WTC11 (cell line): ENCODE measurements around the gene EHD4. TPM values are rescaled to one million over a fixed set of nuclear protein-coding genes. Genes with fewer than 3 reads are reported as not detected.

Experiments used
- ATAC-seq: fragments of 200-7000 bp; cut with Tn5 transposase; 2 replicates; pipeline ENCODE4 v1.10.0; 2021; ENCODE audit warnings: mild to moderate bottlenecking, moderate library complexity
- CTCF ChIA-PET: fragments of 300-600 bp; sonication (Branson Sonifier 250); formaldehyde crosslinking; loops from one replicate; lab custom pipeline; 2021; ENCODE audit warnings: antibody characterized with exemption; lab: Charles Lee
- POLR2A ChIA-PET: fragments of 350-600 bp; sonication (Branson Sonifier 250); formaldehyde crosslinking; loops from one replicate; lab custom pipeline; 2021; ENCODE audit warnings: antibody characterized with exemption; lab: Charles Lee
- DNase-seq: peaks from one replicate; pipeline ENCODE4 v3.0.0; 2021; ENCODE audit warnings: low spot score
- H3K27ac Mint-ChIP-seq: 2 replicates; pipeline ENCODE4 v1.8.0; 2021; ENCODE audit warnings: mixed read lengths
- H3K27me3 Mint-ChIP-seq: 2 replicates; pipeline ENCODE4 v1.8.0; 2021; ENCODE audit warnings: low read depth, mild to moderate bottlenecking, moderate library complexity, mixed read lengths
- H3K36me3 Mint-ChIP-seq: 2 replicates; pipeline ENCODE4 v1.8.0; 2021; ENCODE audit warnings: mixed read lengths
- H3K4me1 Mint-ChIP-seq: 2 replicates; pipeline ENCODE4 v1.8.0; 2022; ENCODE audit warnings: mixed read lengths
- H3K4me3 Mint-ChIP-seq: 2 replicates; pipeline ENCODE4 v1.8.0; 2021; ENCODE audit warnings: mild to moderate bottlenecking, moderate library complexity, mixed read lengths
- H3K9me3 Mint-ChIP-seq: 2 replicates; pipeline ENCODE4 v1.8.0; 2021; ENCODE audit warnings: mixed read lengths
- CBFB ChIP-seq: sonication (generic); formaldehyde crosslinking; IDR thresholded peaks from 2 replicates; pipeline ENCODE4 v1.8.1; 2022; ENCODE audit warnings: mild to moderate bottlenecking, low read depth, missing genetic modification reagents
- ESRRA ChIP-seq: sonication (generic); formaldehyde crosslinking; IDR thresholded peaks from 2 replicates; pipeline ENCODE4 v1.8.1; 2022; ENCODE audit warnings: mild to moderate bottlenecking, missing genetic modification reagents, borderline replicate concordance
- FOXK1 ChIP-seq: sonication (generic); formaldehyde crosslinking; IDR thresholded peaks from 2 replicates; pipeline ENCODE4 v1.8.0; 2022; ENCODE audit warnings: mild to moderate bottlenecking, moderate library complexity, missing genetic modification reagents
- FOXP1 ChIP-seq: sonication (generic); formaldehyde crosslinking; IDR thresholded peaks from 2 replicates; pipeline ENCODE4 v1.8.0; 2022; ENCODE audit warnings: missing genetic modification reagents, mild to moderate bottlenecking, moderate library complexity, borderline replicate concordance
- JUN ChIP-seq: sonication (generic); formaldehyde crosslinking; IDR thresholded peaks from 2 replicates; pipeline ENCODE4 v1.8.0; 2023; ENCODE audit warnings: mild to moderate bottlenecking, missing genetic modification reagents
- KAT7 ChIP-seq: sonication (generic); formaldehyde crosslinking; IDR thresholded peaks from 2 replicates; pipeline ENCODE4 v1.8.1; 2023; ENCODE audit warnings: missing genetic modification reagents, mild to moderate bottlenecking, borderline replicate concordance
- NFE2L1 ChIP-seq: sonication (generic); formaldehyde crosslinking; IDR thresholded peaks from 2 replicates; pipeline ENCODE4 v1.8.1; 2023; ENCODE audit warnings: missing genetic modification reagents
- NR1H2 ChIP-seq: sonication (generic); formaldehyde crosslinking; IDR thresholded peaks from 2 replicates; pipeline ENCODE4 v1.9.0; 2021; ENCODE audit warnings: mild to moderate bottlenecking, moderate library complexity, missing genetic modification reagents
- SMAD4 ChIP-seq: sonication (generic); formaldehyde crosslinking; IDR thresholded peaks from 2 replicates; pipeline ENCODE4 v1.8.0; 2022; ENCODE audit warnings: mild to moderate bottlenecking, missing genetic modification reagents
- SOX15 ChIP-seq: fragments of 250-450 bp; sonication (Bioruptor Pico); IDR thresholded peaks from 2 replicates; pipeline ENCODE4 v1.9.0; 2021; ENCODE audit warnings: mild to moderate bottlenecking
- ZNF219 ChIP-seq: sonication (generic); formaldehyde crosslinking; IDR thresholded peaks from 2 replicates; pipeline ENCODE4 v1.8.0; 2023; ENCODE audit warnings: missing genetic modification reagents, mild to moderate bottlenecking, borderline replicate concordance
- ZNF232 ChIP-seq: sonication (generic); formaldehyde crosslinking; IDR thresholded peaks from 2 replicates; pipeline ENCODE4 v1.8.0; 2022; ENCODE audit warnings: mild to moderate bottlenecking, missing genetic modification reagents
- total RNA-seq: library from RNA; stranded (reverse); gene quantifications from 3 replicates; pipeline ENCODE4 v1.2.3, GENCODE V29; 2021
- TF ChIP-seq, protein P1 (sequence below): fragments of 250-450 bp; sonication (Bioruptor Pico); IDR thresholded peaks from 2 replicates; pipeline ENCODE4 v2.1.2; 2022; ENCODE audit warnings: mild to moderate bottlenecking, moderate library complexity
- TF ChIP-seq, protein P2 (sequence below): fragments of 250-450 bp; sonication (Bioruptor Pico); IDR thresholded peaks from 2 replicates; pipeline ENCODE4 v1.9.0; 2021; ENCODE audit warnings: moderate library complexity, mild to moderate bottlenecking, inconsistent platforms, borderline replicate concordance
- TF ChIP-seq, protein P3 (sequence below): sonication (generic); formaldehyde crosslinking; IDR thresholded peaks from 2 replicates; pipeline ENCODE4 v1.8.0; 2022; ENCODE audit warnings: mild to moderate bottlenecking, missing genetic modification reagents
- TF ChIP-seq, protein P4 (sequence below): sonication (generic); formaldehyde crosslinking; IDR thresholded peaks from 2 replicates; pipeline ENCODE4 v1.8.1; 2023; ENCODE audit warnings: mild to moderate bottlenecking, moderate library complexity, missing genetic modification reagents
- TF ChIP-seq, protein P5 (sequence below): fragments of 250-450 bp; sonication (Bioruptor Pico); conservative IDR thresholded peaks from 2 replicates; pipeline ENCODE4 v1.9.0; 2021; ENCODE audit warnings: mild to moderate bottlenecking
- TF ChIP-seq, protein P6 (sequence below): fragments of 250-450 bp; sonication (Bioruptor Pico); IDR thresholded peaks from 2 replicates; pipeline ENCODE4 v1.9.0; 2021; ENCODE audit warnings: mild to moderate bottlenecking

Gene EHD4
- total RNA-seq, 1 experiment from 2014 or later = 23.9 TPM

DNA sequence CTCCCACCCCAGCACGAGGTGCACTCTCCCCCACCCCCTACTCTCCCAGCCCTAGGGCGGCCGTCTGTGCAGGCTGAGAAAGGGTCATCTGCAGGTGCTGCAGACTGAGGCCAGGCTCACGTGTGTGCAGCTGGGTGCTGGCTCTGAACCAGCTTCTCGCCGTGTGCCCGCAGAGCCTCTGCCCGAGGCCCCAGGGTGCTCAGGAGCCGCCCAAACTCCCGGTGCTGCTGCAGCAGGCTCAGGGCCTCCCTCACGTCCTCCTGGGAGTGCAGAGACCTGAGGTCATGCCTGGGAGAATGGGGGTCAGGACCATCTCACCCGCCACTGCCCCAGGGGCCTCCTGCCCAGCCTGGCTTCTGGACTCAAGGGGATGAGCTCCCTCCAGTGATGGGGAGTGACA is 95.7 kb downstream of the EHD4 start (continued):
- TF ChIP-seq SMAD4 (CRISPR knock-in tag) (no peak), FOXK1 (CRISPR knock-in tag) (no peak), SOX15 (CRISPR knock-in tag) (no peak), KAT7 (CRISPR knock-in tag) (no peak), FOXP1 (no peak), NFE2L1 (no peak), ZNF219 (CRISPR knock-in tag) (no peak), ZNF232 (CRISPR knock-in tag) (no peak), CBFB (no peak)
- TF ChIP-seq, protein P1, sequence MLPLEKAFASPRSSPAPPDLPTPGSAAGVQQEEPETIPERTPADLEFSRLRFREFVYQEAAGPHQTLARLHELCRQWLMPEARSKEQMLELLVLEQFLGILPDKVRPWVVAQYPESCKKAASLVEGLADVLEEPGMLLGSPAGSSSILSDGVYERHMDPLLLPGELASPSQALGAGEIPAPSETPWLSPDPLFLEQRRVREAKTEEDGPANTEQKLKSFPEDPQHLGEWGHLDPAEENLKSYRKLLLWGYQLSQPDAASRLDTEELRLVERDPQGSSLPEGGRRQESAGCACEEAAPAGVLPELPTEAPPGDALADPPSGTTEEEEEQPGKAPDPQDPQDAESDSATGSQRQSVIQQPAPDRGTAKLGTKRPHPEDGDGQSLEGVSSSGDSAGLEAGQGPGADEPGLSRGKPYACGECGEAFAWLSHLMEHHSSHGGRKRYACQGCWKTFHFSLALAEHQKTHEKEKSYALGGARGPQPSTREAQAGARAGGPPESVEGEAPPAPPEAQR (CRISPR knock-in tag) = no peak
- TF ChIP-seq, protein P2, sequence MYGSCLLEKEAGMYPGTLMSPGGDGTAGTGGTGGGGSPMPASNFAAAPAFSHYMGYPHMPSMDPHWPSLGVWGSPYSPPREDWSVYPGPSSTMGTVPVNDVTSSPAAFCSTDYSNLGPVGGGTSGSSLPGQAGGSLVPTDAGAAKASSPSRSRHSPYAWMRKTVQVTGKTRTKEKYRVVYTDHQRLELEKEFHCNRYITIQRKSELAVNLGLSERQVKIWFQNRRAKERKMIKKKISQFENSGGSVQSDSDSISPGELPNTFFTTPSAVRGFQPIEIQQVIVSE (CRISPR knock-in tag) = no peak
- TF ChIP-seq, protein P3, sequence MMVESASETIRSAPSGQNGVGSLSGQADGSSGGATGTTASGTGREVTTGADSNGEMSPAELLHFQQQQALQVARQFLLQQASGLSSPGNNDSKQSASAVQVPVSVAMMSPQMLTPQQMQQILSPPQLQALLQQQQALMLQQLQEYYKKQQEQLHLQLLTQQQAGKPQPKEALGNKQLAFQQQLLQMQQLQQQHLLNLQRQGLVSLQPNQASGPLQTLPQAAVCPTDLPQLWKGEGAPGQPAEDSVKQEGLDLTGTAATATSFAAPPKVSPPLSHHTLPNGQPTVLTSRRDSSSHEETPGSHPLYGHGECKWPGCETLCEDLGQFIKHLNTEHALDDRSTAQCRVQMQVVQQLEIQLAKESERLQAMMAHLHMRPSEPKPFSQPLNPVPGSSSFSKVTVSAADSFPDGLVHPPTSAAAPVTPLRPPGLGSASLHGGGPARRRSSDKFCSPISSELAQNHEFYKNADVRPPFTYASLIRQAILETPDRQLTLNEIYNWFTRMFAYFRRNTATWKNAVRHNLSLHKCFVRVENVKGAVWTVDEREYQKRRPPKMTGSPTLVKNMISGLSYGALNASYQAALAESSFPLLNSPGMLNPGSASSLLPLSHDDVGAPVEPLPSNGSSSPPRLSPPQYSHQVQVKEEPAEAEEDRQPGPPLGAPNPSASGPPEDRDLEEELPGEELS (CRISPR knock-in tag) = no peak

DNA sequence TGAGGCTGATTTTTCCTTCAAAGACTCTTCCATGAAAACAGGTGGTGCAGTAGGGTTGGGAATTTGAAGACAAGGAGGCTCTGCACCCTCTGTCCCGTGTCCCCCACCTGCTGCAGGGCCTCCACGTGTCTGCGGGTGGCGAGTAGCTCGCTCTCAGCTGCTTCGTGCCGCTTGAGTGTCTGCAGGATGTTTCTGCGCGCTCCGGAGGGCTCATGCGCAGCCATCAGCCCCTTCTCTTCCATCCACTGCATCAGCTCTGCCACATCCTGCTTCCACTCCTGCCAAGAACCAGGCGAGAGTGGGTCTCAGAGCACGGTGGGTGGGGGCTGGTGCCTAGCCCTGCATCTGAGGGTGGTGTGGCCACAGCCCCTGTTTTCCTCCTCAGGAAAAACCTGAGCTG is 96.3 kb downstream of the EHD4 start:
- H3K4me3 Mint-ChIP-seq = no peak overlapping the region
- DNase-seq (no peak), ATAC-seq (no peak)
- no peaks in the 10 kb centered on the region for H3K4me1 Mint-ChIP-seq
- H3K36me3 Mint-ChIP-seq = no peaks in the 10 kb centered on the region
- H3K27me3 Mint-ChIP-seq = peaks cover 10% of the 10 kb centered on the region
- POLR2A ChIA-PET = no interaction called here
- H3K9me3 Mint-ChIP-seq = no peaks in the 10 kb centered on the region
- no peak overlapping the region; the same call in 1 of the 2 replicates for H3K27ac Mint-ChIP-seq
- no peak for TF ChIP-seq ESRRA (CRISPR knock-in tag)
- TF ChIP-seq NR1H2 = no peak
- TF ChIP-seq, protein P4, sequence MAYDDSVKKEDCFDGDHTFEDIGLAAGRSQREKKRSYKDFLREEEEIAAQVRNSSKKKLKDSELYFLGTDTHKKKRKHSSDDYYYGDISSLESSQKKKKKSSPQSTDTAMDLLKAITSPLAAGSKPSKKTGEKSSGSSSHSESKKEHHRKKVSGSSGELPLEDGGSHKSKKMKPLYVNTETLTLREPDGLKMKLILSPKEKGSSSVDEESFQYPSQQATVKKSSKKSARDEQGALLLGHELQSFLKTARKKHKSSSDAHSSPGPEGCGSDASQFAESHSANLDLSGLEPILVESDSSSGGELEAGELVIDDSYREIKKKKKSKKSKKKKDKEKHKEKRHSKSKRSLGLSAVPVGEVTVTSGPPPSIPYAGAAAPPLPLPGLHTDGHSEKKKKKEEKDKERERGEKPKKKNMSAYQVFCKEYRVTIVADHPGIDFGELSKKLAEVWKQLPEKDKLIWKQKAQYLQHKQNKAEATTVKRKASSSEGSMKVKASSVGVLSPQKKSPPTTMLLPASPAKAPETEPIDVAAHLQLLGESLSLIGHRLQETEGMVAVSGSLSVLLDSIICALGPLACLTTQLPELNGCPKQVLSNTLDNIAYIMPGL = no peak
- TF ChIP-seq KAT7 (CRISPR knock-in tag) = no peak
- TF ChIP-seq, protein P5, sequence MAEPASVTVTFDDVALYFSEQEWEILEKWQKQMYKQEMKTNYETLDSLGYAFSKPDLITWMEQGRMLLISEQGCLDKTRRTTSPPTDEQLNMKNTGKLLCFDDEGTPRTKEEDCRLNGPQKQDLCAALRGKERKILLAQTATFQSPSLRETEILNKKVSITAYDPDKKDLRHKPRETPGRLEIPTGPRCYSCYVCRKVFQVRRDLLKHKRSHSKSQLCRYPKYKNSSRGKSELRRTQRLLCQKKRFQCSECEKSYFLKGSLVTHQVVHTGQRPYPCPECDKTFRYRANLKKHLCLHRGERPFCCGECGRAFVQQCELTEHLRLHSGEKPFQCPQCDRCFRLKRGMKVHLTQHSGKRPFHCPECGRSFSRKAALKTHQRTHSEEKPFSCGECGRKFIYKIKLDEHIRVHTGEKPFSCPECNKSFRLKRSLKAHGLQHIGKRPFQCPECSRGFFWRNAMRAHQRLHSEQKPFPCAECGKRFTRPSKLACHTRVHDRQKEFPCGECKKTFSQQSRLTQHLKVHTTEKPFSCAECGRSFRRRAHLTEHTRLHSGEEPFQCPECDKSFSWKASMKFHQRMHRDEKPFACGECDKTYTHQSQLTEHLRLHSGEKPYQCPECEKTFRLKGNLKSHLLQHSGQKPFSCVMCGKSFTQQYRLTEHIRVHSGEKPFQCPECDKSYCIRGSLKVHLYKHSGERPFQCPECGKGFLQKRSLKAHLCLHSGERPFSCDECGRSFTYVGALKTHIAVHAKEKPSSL (CRISPR knock-in tag) = no peak
- TF ChIP-seq JUN (CRISPR knock-in tag) = no peak
- TF ChIP-seq, protein P6, sequence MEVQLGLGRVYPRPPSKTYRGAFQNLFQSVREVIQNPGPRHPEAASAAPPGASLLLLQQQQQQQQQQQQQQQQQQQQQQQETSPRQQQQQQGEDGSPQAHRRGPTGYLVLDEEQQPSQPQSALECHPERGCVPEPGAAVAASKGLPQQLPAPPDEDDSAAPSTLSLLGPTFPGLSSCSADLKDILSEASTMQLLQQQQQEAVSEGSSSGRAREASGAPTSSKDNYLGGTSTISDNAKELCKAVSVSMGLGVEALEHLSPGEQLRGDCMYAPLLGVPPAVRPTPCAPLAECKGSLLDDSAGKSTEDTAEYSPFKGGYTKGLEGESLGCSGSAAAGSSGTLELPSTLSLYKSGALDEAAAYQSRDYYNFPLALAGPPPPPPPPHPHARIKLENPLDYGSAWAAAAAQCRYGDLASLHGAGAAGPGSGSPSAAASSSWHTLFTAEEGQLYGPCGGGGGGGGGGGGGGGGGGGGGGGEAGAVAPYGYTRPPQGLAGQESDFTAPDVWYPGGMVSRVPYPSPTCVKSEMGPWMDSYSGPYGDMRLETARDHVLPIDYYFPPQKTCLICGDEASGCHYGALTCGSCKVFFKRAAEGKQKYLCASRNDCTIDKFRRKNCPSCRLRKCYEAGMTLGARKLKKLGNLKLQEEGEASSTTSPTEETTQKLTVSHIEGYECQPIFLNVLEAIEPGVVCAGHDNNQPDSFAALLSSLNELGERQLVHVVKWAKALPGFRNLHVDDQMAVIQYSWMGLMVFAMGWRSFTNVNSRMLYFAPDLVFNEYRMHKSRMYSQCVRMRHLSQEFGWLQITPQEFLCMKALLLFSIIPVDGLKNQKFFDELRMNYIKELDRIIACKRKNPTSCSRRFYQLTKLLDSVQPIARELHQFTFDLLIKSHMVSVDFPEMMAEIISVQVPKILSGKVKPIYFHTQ = no peak
- TF ChIP-seq, protein P2 (CRISPR knock-in tag) = no peak
- CTCF ChIA-PET = interaction anchor here (0.9 to 1.6 kb wide), 5 partner anchors 12 to 101 kb away, joined by 3 to 9 read pairs (median 4); no protein-coding TSS in a partner anchor
